ENCODE data around the gene NMS.
"Not testable (repeated sequence)": the region's sequence is repeated elsewhere in the genome, so short reads cannot be mapped to it uniquely, and the experiment has no call there.

DNA sequence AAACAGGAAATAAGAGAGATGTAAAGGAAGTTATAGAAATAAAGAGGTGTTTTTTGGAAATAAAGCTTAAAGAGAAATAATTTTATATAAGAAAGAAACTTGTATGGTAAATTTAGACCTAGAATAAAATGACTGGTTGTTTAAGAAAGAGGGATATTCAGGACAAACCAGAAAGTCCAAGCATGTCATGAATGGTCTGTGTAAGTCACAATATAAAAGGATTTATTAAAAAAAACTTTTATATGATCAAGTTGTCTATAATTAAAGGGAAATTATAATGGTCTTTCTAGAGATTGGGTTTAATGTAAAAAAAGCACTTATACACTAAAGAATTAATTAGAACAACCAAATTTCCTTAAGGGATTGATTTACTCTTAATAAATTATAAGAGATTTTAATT is 13.9 kb upstream of the NMS start:
- TF ChIP-seq, protein P1, sequence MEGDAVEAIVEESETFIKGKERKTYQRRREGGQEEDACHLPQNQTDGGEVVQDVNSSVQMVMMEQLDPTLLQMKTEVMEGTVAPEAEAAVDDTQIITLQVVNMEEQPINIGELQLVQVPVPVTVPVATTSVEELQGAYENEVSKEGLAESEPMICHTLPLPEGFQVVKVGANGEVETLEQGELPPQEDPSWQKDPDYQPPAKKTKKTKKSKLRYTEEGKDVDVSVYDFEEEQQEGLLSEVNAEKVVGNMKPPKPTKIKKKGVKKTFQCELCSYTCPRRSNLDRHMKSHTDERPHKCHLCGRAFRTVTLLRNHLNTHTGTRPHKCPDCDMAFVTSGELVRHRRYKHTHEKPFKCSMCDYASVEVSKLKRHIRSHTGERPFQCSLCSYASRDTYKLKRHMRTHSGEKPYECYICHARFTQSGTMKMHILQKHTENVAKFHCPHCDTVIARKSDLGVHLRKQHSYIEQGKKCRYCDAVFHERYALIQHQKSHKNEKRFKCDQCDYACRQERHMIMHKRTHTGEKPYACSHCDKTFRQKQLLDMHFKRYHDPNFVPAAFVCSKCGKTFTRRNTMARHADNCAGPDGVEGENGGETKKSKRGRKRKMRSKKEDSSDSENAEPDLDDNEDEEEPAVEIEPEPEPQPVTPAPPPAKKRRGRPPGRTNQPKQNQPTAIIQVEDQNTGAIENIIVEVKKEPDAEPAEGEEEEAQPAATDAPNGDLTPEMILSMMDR (IDR thresholded peaks at IDR 0.05; ENCODE audit: low read depth, low read length), result not testable (repeated sequence)
- TF ChIP-seq, protein P2, sequence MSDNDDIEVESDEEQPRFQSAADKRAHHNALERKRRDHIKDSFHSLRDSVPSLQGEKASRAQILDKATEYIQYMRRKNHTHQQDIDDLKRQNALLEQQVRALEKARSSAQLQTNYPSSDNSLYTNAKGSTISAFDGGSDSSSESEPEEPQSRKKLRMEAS (IDR thresholded peaks at IDR 0.05; ENCODE audit: low read depth, low read length), result not testable (repeated sequence)
